Measurements from ENCODE around the gene FOXP1.

GRCh38 chr3:71168880-71169411, 414.6 kb downstream of the FOXP1 start:
- TF ChIP-seq TAF1 (IDR thresholded peaks at IDR 0.05; ENCODE audit: borderline replicate concordance, insufficient read depth, low read length) (no peak), REST (IDR thresholded peaks at IDR 0.05; ENCODE audit: insufficient read depth in 1 of 2, low read depth in 2 of 2, low read length in 2 of 2) (no peak)
